NCI-H1694 (cell line): ENCODE results near the gene FKBP1A.
A peak's percentile ranks its signal among the peaks of the same experiment; 100 is the strongest.

ENCODE experiments used
- DNase-seq: peaks from one replicate; lab custom pipeline; 2025; lab: John Stamatoyannopoulos, UW

FKBP1A gene

DNA sequence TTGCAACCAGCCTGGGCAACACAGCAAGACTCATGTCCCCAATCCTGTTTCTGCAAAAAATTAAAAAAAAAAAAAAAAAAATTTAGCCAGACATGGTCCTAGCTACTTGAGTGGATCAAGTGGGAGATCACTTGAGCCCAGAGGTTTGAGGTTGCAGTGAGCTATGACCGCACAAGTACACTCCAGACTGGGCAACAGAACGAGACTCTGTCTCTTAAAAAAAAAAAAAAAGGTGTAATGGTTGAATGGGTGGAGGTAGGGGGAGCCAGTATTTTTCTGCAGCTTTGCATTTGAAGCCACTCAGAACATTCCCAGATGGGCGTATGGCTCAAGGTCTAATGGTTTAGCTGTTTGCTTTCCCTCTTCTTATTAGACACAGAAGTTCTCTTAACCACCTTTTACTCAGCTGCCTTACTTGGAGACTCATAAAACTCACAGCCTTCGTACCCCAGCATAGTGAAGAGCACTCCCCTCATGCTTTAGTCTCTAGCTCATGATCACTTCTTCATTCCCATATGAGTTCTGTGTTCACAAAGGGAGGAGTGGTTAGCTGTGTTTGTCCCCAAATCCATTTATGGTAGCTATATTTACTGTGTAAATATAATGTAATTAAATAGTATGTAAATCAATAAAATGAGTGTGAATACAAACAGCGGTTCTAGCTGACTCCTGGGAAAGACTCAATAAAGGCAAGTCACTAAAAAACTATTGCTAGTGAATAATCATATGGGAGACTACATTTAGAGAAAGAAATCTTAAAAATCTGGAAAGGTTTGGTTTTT, 9.0 kb downstream of the FKBP1A start:
- DNase-seq = no peak

DNA sequence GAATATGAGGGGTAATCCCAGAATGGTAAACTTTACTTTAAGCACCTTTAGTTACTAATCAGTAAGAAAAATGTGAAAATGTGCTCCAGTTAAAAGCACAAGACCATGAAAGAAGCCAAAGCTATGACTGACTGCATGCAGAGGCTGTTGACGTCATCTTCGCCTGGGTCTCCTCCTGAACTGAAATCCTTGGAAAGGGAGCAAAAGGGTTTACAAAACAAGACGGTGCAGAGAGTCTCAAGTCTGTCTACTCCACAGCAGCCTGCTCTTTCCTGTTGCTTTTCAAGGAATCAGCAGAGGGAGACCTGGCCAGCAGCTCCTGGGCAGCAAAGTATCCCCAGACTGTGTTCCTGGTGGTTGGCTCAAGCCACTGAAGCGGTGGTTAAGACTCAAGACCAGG, 10.2 kb downstream of the FKBP1A start:
- no peak for DNase-seq

DNA sequence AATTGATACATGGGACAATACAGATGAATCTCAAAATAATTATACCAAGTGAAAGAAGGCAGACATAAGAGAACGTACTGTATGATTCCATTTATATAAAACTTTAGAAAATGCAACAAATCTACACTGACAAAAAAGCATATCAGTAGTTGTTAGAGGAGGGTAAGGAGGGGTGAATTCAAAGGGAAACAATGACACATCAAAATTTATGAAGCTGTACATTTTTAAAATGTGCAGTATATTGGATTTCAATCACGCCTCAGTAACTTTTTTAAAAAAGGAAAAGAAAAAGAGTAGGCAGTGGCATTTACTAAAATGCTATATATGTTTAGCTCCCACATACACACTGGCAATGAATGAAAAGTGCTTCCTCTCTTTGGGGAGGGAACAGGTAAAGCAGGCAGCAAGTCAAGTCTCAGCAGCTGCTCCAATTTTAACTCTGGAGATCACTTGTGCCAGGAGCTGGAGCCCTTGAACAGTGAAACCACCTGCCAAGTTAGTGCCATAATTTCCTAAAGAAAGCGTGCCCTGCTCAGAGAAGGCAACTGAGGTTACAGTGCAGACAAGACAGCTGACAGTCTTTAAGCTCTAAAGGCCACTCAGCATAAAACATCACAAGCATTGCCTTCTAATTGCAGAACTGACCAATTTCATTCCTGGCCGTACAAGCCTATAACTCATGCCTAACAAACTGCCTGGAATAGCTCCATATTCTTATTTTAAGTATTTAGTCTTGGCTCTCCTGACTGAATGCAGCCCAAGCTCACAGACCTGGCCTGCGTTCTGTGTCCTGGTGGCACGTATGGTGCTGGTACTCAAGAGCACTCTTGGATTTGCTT, 10.9 kb downstream of the FKBP1A start:
- no peak for DNase-seq

DNA sequence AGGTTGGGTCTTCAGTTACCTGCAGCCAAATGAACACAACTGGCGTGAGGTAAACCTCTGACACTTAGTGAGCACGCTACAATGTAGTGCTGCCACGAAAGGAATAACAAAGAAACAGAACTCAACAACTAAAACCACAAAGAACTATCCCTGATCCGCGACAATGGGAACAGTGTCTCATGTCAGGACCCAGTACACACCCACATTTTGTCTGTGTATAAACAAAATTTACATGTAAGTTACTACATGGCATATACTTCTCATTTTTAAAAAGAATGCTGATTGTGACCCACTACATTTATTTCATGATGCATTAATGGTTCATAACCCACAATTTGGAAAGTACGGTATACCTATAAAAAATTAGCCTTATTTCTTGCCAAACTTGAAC, 14.1 kb downstream of the FKBP1A start:
- DNase-seq = no peak

DNA sequence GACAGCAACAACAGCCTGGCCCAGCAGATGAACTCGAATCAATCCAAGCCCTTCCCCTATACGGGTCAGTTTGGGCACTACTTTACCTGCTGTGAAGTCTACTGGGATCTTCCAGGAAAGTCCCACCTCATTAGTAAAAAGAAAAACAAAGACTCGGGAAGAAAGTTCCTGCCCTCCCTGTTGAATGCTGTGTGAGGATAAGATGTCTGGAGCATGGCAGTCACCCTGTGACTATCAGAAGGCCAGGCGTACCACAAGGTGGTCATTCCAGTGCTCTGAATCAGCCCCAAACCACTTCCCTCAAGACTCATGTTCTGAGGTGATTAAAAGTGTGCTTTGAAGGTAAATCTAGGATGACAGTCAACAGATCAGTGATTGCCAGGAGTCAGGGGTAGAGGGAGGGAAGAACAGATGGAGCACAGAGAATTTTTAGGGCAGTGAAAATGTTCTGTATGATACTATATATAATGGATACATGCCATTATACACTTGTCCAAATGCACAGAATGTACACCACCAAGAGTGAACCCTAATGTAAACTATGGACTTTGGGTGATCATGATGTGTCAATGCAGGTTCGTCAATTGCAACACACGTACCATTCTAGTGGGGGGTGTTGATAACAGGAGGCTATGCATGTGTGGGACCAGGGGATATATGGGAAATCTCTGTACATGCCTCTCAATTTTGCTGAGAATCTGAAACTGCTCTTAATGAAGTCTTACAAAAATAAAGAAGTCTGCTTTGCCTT, 14.7 kb downstream of the FKBP1A start:
- no peak for DNase-seq

DNA sequence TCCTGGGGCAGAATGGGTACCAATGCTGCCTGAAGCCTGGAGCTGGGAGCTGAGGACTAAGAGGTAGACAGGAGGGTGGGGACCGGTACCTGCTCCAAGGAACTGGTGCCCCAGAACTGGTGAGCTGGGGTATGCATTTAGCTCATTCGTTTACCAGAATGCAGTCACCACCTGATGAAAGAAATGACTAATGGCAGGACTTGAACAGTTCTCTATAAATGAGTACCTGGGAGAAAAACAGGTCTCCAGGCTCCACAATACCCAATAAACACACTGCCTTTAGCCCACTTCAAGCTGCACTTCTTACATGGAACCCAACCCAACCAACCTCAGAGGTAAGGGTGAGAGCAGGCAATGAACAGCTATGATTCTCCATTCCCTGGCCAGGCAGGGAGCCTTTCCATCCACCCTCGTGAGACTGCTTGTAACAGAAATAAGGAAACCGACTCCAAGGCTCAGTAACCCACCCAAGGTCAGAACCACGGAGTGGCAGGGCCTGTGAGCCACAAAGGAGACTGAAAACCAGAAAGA, 15.4 kb downstream of the FKBP1A start:
- no peak for DNase-seq

DNA sequence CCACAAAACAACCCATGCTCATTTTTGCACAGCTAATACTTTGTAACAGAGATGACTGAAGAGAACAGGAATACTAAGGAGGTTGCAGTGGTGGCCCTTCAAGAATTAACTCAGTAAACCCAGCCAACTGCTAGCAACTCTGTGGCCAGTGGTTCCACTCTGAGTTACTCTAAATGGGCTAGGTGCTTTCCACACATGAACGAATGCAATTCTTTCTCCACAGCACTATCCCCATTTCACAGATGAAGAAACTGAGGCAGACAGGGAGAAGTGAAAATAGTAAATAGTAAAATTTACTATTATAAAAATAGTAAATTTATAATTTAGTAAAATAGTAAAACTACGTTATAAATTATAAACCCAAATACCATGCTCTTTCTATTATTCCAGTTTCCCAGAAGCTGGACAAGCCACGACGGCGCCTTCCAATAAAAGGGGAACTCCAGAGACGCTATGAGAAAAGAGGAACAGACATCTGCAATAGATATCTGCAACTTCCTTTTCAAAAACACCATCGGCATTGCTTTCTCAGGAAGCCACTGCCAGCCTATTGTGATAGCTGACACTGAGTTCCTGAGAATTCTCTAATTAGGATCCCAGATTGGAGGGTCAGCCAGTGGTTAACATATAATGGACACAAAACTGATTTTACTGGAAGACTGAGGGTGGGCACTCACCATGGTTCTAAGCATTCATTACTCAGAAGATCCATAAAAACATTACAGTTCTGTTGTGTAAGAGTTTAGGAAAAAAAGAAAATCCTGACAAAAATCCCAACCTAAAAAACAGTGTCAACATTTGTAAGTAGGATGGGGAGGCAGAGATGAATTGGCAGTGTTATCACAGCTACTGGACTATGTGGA, 16.2 kb downstream of the FKBP1A start:
- no peak for DNase-seq

DNA sequence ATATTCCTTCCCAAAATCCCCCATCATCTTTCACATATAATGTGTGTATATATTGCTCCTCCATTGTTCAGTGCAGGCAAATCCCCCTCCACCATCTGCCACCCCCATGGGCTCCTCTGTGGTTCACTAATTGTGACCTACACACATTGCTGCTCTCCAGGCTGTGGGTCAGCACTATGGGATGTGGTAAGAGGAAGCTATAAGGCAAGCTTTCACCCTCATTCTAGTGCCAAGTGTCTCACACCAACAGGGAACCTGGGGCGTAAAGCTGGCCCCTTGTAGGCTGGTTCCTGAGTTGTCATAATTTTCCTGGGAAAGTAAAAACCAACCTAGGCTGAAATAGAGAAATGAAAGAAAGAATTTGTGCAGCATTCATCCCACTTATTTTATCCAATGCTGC, 16.8 kb downstream of the FKBP1A start:
- no peak for DNase-seq

DNA sequence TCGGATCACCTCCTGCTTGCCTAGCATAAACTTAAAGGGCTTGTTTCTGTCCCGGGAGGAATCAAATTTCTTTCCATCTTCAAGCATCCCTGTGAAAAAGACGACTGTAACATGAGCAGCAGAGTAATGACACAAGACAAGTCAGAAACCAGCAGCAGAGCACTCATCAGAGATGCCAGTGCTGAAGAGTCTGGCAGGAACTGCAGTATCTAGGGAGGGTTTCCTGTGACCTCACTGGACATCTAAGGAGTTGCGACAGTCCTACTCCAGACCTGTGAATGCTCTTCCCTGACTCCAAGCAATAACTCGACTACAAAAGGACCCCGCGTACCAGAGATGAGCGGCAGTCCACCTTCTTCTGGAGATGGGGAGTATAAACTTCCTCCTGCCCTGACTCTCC, 17.3 kb downstream of the FKBP1A start:
- DNase-seq = no peak

DNA sequence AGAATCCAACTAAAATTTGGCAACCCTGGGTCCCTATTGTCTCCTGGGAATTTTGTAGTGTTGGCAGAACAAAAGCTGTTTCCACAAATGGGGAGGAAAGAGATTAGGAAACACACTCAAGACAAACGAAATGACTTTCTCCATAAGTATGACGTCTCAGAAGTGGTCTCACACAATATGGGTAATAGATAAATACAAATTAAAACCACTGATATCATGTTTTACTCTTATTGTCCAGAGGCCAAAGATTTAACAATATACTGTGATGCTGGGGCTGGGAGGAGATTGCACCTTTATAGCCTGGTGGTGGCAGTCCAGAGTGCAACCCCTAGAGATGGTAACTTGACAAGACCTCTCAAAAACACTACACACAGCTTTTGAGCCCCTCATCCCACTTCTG, 18.6 kb downstream of the FKBP1A start:
- DNase-seq = no peak

DNA sequence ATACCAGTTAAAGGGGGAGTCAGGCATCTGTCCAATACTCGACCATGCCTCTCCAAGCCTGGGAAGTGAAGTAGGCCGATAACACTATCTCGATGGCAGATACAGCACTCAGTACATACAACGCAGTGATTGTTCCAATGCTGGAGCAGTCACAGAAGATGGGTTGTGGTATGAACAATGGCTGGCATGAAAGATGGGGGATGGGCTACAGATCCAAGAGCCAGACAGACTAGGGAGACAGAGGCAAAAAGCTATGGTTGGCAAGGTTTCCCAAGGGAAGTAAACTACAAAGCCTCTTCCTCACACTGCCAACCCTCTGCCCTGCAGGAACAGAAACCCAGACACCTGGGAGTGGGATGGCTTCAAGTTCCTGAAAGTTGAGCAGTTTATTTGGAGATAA, 19.2 kb downstream of the FKBP1A start:
- DNase-seq = no peak

DNA sequence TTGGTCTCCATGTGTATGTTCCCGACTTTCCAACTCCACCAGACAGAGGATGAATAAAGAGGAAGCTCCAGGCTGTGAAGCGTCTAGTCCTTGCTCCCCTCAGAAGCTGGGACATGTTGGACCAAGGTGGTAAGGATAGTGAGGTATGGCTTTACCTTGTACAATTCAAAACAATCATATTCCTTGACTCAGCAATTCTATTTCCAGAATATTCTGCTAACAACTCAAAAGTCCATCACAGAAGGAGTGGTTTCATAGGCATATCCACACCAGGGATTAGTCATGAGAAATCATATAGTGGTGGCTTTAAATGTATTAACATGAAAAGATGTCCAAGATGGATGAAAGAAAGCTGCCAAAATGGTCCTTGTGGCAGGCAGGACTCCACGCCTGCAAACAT, 19.8 kb downstream of the FKBP1A start:
- no peak for DNase-seq

DNA sequence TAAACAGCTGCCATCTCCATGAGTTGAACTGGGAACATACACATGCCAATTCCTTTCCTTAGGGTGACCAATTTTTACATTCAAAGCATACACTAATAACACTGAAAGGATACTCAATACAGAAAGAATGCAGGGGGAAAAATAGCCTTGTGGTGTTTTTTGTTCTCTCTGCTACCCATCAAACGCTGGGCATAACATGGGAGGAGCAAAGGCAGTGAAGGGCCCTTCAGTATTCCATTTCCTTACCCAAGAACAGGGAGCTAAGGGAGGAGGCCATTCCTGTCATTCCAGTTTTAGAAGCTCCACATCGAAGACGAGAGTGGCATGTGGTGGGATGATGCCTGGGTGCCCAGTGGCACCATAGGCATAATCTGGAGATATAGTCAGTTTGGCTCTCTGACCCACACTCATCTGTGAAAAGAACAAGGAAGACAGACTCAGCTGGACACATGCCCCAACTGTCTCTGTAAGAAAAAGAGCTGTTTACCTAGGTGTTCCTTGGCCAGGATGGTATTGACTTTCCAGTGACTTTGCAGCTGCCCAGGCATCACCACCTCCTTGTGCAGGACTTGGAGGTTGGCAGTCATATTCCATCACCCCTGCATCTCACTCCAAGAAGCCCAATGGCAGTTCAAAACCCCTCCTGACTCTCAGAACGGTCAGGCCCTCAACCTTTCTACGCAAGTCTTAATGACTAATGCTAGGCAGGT, 20.9 kb downstream of the FKBP1A start:
- DNase-seq = no peak

DNA sequence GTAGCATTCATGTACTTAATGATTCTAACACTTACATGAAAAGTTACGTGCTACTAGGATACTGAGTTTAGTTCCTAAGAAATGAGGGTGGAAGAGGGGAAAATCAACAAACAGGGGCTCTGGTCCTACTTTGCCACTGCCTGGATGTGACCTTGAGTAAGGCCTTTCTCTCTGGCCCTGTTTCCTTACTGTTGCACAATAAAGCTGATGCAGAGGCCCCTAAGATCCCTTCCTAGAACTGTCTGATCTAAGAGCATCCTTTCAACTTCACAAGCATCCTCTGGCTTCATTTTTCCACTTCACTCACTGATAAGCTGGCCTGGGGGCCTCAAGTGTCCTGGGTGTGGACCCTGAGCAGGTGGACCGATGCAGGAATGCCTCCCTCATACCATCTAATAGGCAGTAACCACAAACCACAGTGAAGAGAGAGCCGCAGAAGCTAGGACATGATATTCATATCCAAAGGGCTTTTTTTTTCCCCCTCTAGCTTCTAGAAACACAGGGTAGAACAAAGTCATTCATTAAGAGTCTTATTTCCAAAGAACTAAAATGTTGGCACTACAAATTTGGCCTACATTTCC, 21.6 kb downstream of the FKBP1A start:
- no peak for DNase-seq

DNA sequence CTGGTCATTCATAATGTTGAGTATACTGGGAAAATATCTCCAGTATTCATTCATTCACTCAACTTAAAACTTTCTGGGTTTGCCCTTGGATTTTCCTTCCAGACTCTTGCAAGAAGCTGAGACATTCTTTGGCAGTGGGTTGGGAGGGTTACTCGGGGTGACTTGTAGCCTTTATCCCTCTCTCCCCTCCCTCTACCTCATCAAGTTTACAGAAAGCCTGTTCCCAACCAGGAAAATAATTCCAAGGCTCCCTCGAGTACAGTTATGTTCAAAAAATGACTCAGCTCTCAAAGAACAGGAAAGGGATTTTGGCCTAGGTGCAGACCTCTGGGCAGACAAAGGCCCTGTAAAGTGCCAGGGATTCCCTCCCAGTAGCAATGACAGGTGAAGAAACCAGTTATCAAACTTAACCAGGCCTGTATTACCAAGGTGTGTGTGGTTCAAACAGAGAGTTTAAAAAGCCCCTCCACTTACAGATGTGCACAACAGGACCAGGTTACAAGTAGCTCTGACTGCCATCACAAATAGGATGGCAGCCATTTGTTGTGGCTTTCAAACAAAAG, 22.2 kb downstream of the FKBP1A start:
- DNase-seq = no peak

DNA sequence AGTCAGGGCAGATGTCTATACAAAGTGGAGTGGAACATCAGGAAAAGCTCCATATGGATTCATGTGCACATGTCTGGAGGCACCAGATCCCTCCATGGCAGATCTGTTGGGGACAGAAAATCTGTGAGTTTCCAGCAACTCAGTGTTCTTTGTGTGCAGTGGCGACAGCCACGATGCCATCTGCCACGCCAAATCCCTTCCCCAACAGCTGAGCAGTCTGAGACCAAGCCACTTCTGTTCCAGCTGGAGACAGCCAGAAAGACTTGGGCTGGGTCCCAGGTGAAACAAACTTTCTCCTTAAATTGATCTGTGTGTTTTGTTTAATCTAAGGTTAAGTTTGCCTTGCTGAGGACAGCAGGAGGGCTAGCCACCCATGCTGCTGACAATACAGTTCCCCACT, 22.9 kb downstream of the FKBP1A start:
- DNase-seq = peak; percentile 45

DNA sequence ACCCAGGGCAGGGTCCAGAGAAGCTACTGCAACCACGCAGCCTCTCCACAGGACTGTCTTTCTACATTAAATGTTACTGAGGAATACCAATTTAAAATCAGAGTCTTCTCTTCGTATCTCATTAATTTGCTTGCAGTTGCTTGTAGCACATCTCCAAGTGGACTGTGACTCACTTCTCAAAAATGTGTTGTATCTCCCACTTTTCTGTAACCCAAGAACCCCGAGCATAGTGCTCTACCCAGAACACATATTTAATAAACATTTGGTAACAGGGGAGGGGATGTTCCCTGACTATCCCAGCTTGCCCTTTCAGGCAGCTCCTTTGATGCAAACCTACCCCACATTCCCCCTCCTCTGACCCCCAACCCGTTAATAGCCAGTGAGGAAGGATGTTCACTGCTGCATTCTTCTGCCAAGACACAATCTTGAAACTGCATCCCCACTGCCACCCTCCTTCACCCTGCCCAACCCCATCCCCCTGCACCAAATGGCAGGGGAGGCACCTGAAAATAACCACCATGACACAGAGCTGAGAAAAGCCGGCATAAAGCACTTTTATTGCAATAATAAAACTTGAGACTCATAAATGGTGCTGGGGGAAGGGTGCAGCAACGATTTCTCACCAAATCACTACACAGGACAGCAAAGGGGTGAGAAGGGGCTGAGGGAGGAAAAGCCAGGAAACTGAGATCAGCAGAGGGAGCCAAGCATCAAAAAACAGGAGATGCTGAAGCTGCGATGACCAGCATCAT, 24.2 kb downstream of the FKBP1A start:
- no peak for DNase-seq

DNA sequence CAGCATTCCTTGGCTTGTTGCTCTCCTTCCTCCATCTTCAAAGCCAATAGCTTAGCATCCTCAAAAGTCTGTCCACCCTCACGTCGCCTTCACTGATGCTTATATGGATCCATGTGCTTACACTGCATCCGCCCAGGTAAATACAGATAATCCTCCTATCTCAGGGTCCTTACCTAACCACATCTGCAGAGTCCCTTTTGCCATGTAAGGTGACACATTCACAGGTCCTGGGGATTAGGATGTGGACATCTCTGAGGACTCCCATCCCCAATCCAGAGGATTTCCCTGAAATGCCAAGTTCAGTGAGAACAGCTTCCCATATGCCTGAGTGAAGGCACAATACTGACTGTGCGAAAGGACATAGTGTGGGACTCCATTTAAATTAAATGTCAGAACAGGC, 25.4 kb downstream of the FKBP1A start:
- DNase-seq = no peak

DNA sequence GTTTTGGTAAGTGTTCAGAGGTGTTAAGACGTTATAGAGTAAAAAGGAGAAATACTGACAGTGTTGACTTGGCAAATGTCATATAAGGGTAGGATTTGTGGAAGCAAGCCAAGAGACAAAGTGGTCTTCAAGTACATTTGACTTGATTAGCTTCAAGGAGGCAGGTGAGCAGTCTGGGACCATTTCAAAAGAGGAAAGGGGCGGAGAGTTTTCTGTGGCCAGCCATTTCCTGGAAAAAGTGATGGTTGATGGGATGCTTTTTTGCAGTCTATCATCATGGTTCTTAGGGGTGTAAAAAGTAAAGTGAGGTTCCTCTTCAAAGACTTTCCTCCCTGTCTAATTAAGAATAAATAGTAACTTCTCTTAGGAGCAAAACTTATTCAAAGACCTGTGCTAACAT, 28.7 kb downstream of the FKBP1A start:
- no peak for DNase-seq
